Mesendoderm (in vitro differentiated cells): ENCODE results near the gene KCNK5.

ENCODE experiments used
- DNase-seq: peaks from one replicate; pipeline ENCODE4 v3.0.0; 2013
- H2AK5ac ChIP-seq: 2 replicates; pipeline ENCODE4 v1.6.1; 2013; ENCODE audit warnings: low read length, inconsistent platforms
- H2BK120ac ChIP-seq: 2 replicates; pipeline ENCODE4 v1.6.1; 2013; ENCODE audit warnings: low read depth, mild to moderate bottlenecking, low read length, moderate library complexity, mixed read lengths
- H2BK15ac ChIP-seq: replicated peaks from 2 replicates; pipeline ENCODE4 v1.6.1; 2013; ENCODE audit warnings: low read depth, mild to moderate bottlenecking, moderate library complexity
- H2BK5ac ChIP-seq: 2 replicates; pipeline ENCODE4 v1.6.1; 2013; ENCODE audit warnings: low read length, inconsistent platforms
- H3K18ac ChIP-seq: 2 replicates; pipeline ENCODE4 v1.6.1; 2013; ENCODE audit warnings: mild to moderate bottlenecking, low read length, mixed read lengths
- H3K23ac ChIP-seq: one replicate; pipeline ENCODE4 v1.6.1; 2013; ENCODE audit warnings: low read length
- H3K27ac ChIP-seq: 2 replicates; pipeline ENCODE4 v1.5.1; 2013; ENCODE audit warnings: low read depth, mild to moderate bottlenecking, inconsistent platforms, low read length, moderate library complexity
- H3K27me3 ChIP-seq: 2 replicates; pipeline ENCODE4 v1.6.1; 2013; ENCODE audit warnings: low read length, control low read depth, mild to moderate bottlenecking, inconsistent platforms; ENCODE audit not compliant: insufficient read depth, poor library complexity
- H3K36me3 ChIP-seq: 2 replicates; pipeline ENCODE4 v1.6.1; 2013; ENCODE audit warnings: low read length, inconsistent platforms; ENCODE audit not compliant: control insufficient read depth, insufficient read depth
- H3K4ac ChIP-seq: one replicate; pipeline ENCODE4 v1.6.1; 2013; ENCODE audit warnings: low read depth, mild to moderate bottlenecking, low read length, moderate library complexity
- H3K4me1 ChIP-seq: 2 replicates; pipeline ENCODE4 v1.6.1; 2013; ENCODE audit warnings: low read depth, low read length, inconsistent platforms; ENCODE audit not compliant: control insufficient read depth
- H3K4me2 ChIP-seq: 2 replicates; pipeline ENCODE4 v1.6.1; 2013; ENCODE audit warnings: low read length
- H3K4me3 ChIP-seq: 2 replicates; pipeline ENCODE4 v1.5.1; 2013; ENCODE audit warnings: mild to moderate bottlenecking, low read length
- H3K56ac ChIP-seq: one replicate; pipeline ENCODE4 v1.6.1; 2013; ENCODE audit warnings: low read length
- H3K79me1 ChIP-seq: 2 replicates; pipeline ENCODE4 v1.6.1; 2013; ENCODE audit warnings: low read length, inconsistent platforms
- H3K79me2 ChIP-seq: 2 replicates; pipeline ENCODE4 v1.6.1; 2013; ENCODE audit warnings: mild to moderate bottlenecking, low read length; ENCODE audit not compliant: control insufficient read depth, insufficient read depth
- H3K9ac ChIP-seq: 2 replicates; pipeline ENCODE4 v1.6.1; 2013; ENCODE audit warnings: low read length, inconsistent platforms
- H4K5ac ChIP-seq: one replicate; pipeline ENCODE4 v1.6.1; 2013; ENCODE audit warnings: low read length
- H4K8ac ChIP-seq: one replicate; pipeline ENCODE4 v1.6.1; 2013; ENCODE audit warnings: low read depth, mild to moderate bottlenecking, control low read depth, low read length, moderate library complexity
- WGBS: extraction: QIAGEN DNeasy Blood & Tissue Kit; methylation state at CpG from one replicate; pipeline ENCODE4 v1.1.7; 2013; ENCODE audit warnings: low lambda C conversion rate, missing lambda C conversion rate; ENCODE audit not compliant: insufficient coverage; ENCODE audit errors: extremely low coverage; 5-methylcytosine and 5-hydroxymethylcytosine counted together

KCNK5 gene

DNA sequence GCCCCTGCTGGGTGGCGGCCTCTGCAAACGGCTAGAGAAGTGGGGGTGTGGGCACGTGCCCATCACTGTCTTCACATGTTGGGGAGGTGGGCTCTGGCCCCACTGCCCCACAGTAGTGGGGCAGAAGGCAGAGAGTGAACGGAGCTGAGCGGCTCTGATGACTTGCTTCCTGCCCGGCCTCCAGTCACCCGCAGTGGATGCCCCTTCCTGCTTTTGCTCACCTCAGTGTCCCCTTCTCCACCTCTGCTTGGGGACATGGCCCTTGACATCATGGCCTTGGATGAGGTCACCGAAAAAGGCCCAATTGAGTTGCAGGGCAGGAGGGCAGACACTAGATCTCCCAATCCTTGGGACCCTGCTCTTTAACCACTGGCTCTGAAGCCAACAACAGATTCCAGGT is 40.1 kb downstream of the KCNK5 start:
- Histone ChIP-seq H3K4me3 (no peak overlapping the region), H3K4ac (no peak overlapping the region), H3K79me2 (no peaks in the 10 kb centered on the region), H2BK5ac (no peak overlapping the region), H3K4me1 (no peaks in the 10 kb centered on the region), H3K4me2 (no peak overlapping the region), H3K36me3 (no peaks in the 10 kb centered on the region), H3K79me1 (peaks cover 3% of the 10 kb centered on the region), H3K23ac (no peak overlapping the region), H4K8ac (no peak overlapping the region), H3K27ac (no peak overlapping the region), H2AK5ac (no peak overlapping the region), H4K5ac (no peak overlapping the region), H2BK120ac (no peak overlapping the region), H3K27me3 (no peaks in the 10 kb centered on the region), H2BK15ac (no peak overlapping the region), H3K56ac (no peak overlapping the region), H3K18ac (no peak overlapping the region), H3K9ac (no peak overlapping the region)
- no peak for DNase-seq
- no CpG with 5 or more reads among the region's 8 CpGs for WGBS

DNA sequence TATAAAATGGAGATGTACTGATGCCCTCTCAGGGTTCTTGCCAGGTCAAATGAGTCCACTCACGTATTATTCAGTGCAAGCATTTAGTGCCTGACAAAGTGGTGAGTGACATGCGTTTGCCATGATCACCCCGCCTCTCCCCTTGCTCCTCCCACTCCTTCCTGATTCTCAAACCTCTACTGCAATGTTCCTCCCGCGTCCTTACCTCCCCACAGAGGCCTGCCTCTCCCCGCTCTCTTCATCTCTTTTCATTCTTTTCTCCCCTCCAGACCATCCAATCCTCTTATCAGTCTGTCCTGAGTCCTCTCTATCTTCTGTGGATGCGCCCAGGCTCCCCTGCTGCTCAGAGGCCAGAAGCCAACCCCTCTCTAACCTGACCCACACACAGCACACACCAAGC is 40.7 kb downstream of the KCNK5 start:
- Histone ChIP-seq H3K4me3 (no peak overlapping the region), H2BK120ac (no peak overlapping the region), H4K8ac (no peak overlapping the region), H3K23ac (no peak overlapping the region), H3K27ac (no peak overlapping the region), H3K9ac (no peak overlapping the region), H3K27me3 (no peaks in the 10 kb centered on the region), H3K4ac (no peak overlapping the region), H3K79me1 (peaks cover 3% of the 10 kb centered on the region), H3K79me2 (no peaks in the 10 kb centered on the region), H4K5ac (no peak overlapping the region), H3K36me3 (no peaks in the 10 kb centered on the region), H3K4me2 (no peak overlapping the region), H2BK15ac (no peak overlapping the region), H2AK5ac (no peak overlapping the region), H3K56ac (no peak overlapping the region), H2BK5ac (no peak overlapping the region), H3K4me1 (no peaks in the 10 kb centered on the region), H3K18ac (no peak overlapping the region)
- no CpG with 5 or more reads among the region's 7 CpGs for WGBS
- no peak for DNase-seq

DNA sequence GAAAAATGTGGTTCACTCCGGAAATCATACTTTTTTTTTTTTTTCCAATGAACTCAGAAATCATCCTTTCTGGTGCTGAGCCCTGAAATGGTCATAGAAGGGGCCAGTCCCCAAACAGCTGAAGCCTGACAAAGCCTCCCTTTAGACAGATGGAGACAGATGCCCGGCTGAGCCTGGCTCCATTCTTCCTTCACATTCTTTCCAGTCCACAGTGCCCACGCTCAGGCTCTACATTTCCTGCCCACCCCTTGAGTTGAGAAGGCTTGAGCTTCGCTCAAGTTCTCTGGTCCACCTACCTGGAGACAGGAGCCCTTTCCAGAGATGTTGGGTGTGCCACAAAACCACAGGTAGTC is 41.2 kb downstream of the KCNK5 start:
- no peak overlapping the region for H3K27ac ChIP-seq
- H3K27me3 ChIP-seq = no peaks in the 10 kb centered on the region
- H3K56ac ChIP-seq = no peak overlapping the region
- H3K23ac ChIP-seq = no peak overlapping the region
- H3K36me3 ChIP-seq = no peaks in the 10 kb centered on the region
- no peak overlapping the region for H2BK15ac ChIP-seq
- no peaks in the 10 kb centered on the region for H3K4me1 ChIP-seq
- no peak overlapping the region for H3K4me2 ChIP-seq
- H3K79me2 ChIP-seq = no peaks in the 10 kb centered on the region
- H4K8ac ChIP-seq = no peak overlapping the region
- no peak overlapping the region for H3K9ac ChIP-seq
- H2BK5ac ChIP-seq = no peak overlapping the region
- H4K5ac ChIP-seq = no peak overlapping the region
- H3K18ac ChIP-seq = no peak overlapping the region
- no peak overlapping the region for H2AK5ac ChIP-seq
- no peak overlapping the region for H3K4me3 ChIP-seq
- no peak overlapping the region for H3K4ac ChIP-seq
- H2BK120ac ChIP-seq = no peak overlapping the region
- DNase-seq = no peak
- H3K79me1 ChIP-seq = peaks cover 3% of the 10 kb centered on the region
- WGBS = no CpG with 5 or more reads among the region's 4 CpGs

DNA sequence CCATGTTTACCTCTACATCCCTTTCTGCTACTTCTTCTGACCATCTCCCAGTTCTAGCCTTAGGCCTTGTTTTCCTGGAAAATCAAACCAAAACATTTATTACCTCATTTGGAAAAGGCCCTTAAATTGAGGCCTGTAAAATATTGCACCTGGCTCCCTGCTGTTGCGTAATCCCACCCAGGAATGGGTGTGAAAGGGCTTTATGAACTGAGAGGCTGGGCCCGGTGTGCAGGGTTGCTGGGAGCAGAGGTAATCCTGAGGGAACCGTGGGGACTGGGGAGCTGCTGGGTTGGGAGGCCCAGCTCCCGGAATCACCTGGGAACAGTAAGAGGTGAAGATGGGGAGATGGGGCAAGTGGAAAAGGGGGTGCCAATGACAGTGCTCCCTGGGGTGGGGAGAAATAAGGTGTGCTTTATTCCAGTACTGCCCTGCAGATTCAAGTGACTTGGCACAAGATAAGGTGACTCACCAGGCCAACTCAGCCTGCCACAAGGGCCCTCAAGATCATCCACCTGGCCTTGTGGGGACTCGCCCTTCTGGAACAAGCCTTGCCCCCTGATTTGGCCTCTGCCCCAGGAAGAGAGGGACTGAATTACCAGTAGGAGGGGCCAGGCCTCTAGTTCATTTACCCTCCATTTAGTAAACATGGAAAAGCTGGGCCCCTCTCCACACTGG is 44.2 kb downstream of the KCNK5 start:
- Histone ChIP-seq H3K27me3 (no peaks in the 10 kb centered on the region), H3K27ac (no peak overlapping the region), H3K36me3 (no peaks in the 10 kb centered on the region), H3K79me2 (no peaks in the 10 kb centered on the region), H3K56ac (no peak overlapping the region), H3K9ac (no peak overlapping the region), H4K5ac (no peak overlapping the region), H2BK120ac (no peak overlapping the region), H2AK5ac (no peak overlapping the region), H3K4me3 (no peak overlapping the region), H3K4ac (no peak overlapping the region), H3K18ac (no peak overlapping the region), H3K23ac (no peak overlapping the region), H3K79me1 (peaks cover 3% of the 10 kb centered on the region), H4K8ac (no peak overlapping the region), H3K4me2 (no peak overlapping the region), H2BK5ac (no peak overlapping the region), H2BK15ac (no peak overlapping the region), H3K4me1 (no peaks in the 10 kb centered on the region)
- no CpG with 5 or more reads among the region's 5 CpGs for WGBS
- DNase-seq = no peak

DNA sequence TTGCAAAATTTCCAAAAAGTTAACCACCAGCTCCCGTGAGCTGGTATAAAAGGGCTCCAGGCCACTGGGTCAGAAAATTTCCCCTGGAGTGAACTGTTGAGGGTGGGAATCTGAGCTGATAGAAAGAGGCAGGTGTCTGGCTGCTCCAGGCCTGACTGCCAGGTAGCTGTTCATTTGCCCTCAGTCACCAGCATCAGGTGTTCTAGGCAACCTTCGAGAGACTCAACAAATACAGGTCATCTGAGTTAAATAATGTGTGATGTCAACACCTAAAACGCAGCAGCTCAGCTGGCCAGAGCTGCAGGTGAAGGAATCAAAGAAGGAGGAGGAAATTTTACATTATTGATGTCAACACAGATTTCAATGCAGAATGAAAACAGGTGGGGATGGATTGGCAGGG is 46.7 kb downstream of the KCNK5 start:
- no peak overlapping the region for H2AK5ac ChIP-seq
- no peaks in the 10 kb centered on the region for H3K27me3 ChIP-seq
- H4K8ac ChIP-seq = no peak overlapping the region
- no CpG with 5 or more reads among the region's 3 CpGs for WGBS
- H2BK120ac ChIP-seq = no peak overlapping the region
- H2BK15ac ChIP-seq = no peak overlapping the region
- no peak overlapping the region for H3K18ac ChIP-seq
- no peaks in the 10 kb centered on the region for H3K4me1 ChIP-seq
- DNase-seq = no peak
- H3K79me1 ChIP-seq = no peaks in the 10 kb centered on the region
- H3K4me2 ChIP-seq = no peak overlapping the region
- H3K23ac ChIP-seq = no peak overlapping the region
- H3K9ac ChIP-seq = no peak overlapping the region
- H3K79me2 ChIP-seq = no peaks in the 10 kb centered on the region
- H3K36me3 ChIP-seq = no peaks in the 10 kb centered on the region
- no peak overlapping the region for H3K4me3 ChIP-seq
- H3K4ac ChIP-seq = no peak overlapping the region
- H2BK5ac ChIP-seq = no peak overlapping the region
- no peak overlapping the region for H4K5ac ChIP-seq
- no peak overlapping the region for H3K27ac ChIP-seq
- no peak overlapping the region for H3K56ac ChIP-seq

DNA sequence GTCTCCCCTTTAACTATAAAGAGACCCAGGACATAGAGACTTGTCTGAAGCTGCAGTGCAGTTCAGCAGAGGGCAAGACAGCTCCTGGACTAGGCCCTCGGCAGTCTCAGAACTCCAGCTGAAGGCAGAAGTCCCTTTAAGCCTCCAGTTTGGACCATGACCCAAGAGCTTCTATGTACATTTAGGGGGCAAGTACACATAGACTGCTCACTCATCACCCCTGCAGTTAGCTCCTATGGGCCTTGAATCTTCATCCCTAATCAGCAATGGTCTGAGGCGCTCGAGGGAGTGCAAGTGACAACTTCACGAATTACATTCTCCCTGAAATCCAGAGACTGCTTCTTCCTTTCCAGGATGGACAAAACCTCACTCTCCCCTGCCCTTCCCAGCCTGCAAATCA is 47.4 kb downstream of the KCNK5 start:
- H3K18ac ChIP-seq = no peak overlapping the region
- no peak overlapping the region for H2BK15ac ChIP-seq
- no peaks in the 10 kb centered on the region for H3K79me2 ChIP-seq
- H3K56ac ChIP-seq = no peak overlapping the region
- no peak overlapping the region for H2BK5ac ChIP-seq
- DNase-seq = no peak
- H3K27ac ChIP-seq = no peak overlapping the region
- H3K4me1 ChIP-seq = no peaks in the 10 kb centered on the region
- no peak overlapping the region for H4K8ac ChIP-seq
- no peak overlapping the region for H3K9ac ChIP-seq
- no peak overlapping the region for H4K5ac ChIP-seq
- H3K4me2 ChIP-seq = no peak overlapping the region
- no peak overlapping the region for H3K4me3 ChIP-seq
- H3K4ac ChIP-seq = no peak overlapping the region
- no peaks in the 10 kb centered on the region for H3K27me3 ChIP-seq
- no peaks in the 10 kb centered on the region for H3K36me3 ChIP-seq
- H3K23ac ChIP-seq = no peak overlapping the region
- H2AK5ac ChIP-seq = no peak overlapping the region
- WGBS = no CpG with 5 or more reads among the region's 4 CpGs
- no peaks in the 10 kb centered on the region for H3K79me1 ChIP-seq
- H2BK120ac ChIP-seq = no peak overlapping the region
